ENCODE data around the gene ZSCAN5A.
"Not testable (repeated sequence)": the region's sequence is repeated elsewhere in the genome, so short reads cannot be mapped to it uniquely, and the experiment has no call there.

The ZSCAN5A gene

GRCh38 chr19:56315077-56315828, 614 bp upstream of the ZSCAN5A start:
- DNase-seq (ENCODE audit: low read depth in 2 of 2, low spot score in 1 of 2), result peak; percentile 77 to 87

GRCh38 chr19:56314018-56314380, 640 bp downstream of the ZSCAN5A start:
- no peak for DNase-seq (ENCODE audit: low read depth in 2 of 2, low spot score in 1 of 2)

GRCh38 chr19:56312787-56313657, 1.6 kb downstream of the ZSCAN5A start:
- DNase-seq (ENCODE audit: low read depth in 2 of 2, low spot score in 1 of 2), result no peak

GRCh38 chr19:56312342-56312741, 2.3 kb downstream of the ZSCAN5A start:
- no peak for DNase-seq (ENCODE audit: low read depth in 2 of 2, low spot score in 1 of 2)

GRCh38 chr19:56310462-56310861, 4.2 kb downstream of the ZSCAN5A start:
- no peak for DNase-seq (ENCODE audit: low read depth in 2 of 2, low spot score in 1 of 2)

- no peak for DNase-seq (ENCODE audit: low read depth in 2 of 2, low spot score in 1 of 2)
These were observed 5.0 kb downstream of the ZSCAN5A start for GRCh38 chr19:56309511-56310185.

- DNase-seq (ENCODE audit: low read depth in 2 of 2, low spot score in 1 of 2), result no peak
These were observed 5.8 kb downstream of the ZSCAN5A start for GRCh38 chr19:56308792-56309191.

- not testable (repeated sequence) for DNase-seq (ENCODE audit: low read depth in 2 of 2, low spot score in 1 of 2)
These were observed 7.6 kb downstream of the ZSCAN5A start for GRCh38 chr19:56307062-56307461.

GRCh38 chr19:56306016-56306415, 8.6 kb downstream of the ZSCAN5A start:
- DNase-seq (ENCODE audit: low read depth in 2 of 2, low spot score in 1 of 2), result no peak

GRCh38 chr19:56304243-56304642, 10.4 kb downstream of the ZSCAN5A start:
- no peak for DNase-seq (ENCODE audit: low read depth in 2 of 2, low spot score in 1 of 2)

GRCh38 chr19:56301886-56302620, 12.6 kb downstream of the ZSCAN5A start:
- DNase-seq (ENCODE audit: low read depth in 2 of 2, low spot score in 1 of 2), result no peak

- no peak for DNase-seq (ENCODE audit: low read depth in 2 of 2, low spot score in 1 of 2)
These were observed 13.5 kb downstream of the ZSCAN5A start for GRCh38 chr19:56301155-56301554.

GRCh38 chr19:56299688-56300087, 15.0 kb downstream of the ZSCAN5A start:
- no peak for DNase-seq (ENCODE audit: low read depth in 2 of 2, low spot score in 1 of 2)

- DNase-seq (ENCODE audit: low read depth in 2 of 2, low spot score in 1 of 2), result no peak
These were observed 17.6 kb downstream of the ZSCAN5A start for GRCh38 chr19:56297010-56297409.

GRCh38 chr19:56295531-56296455, 18.8 kb downstream of the ZSCAN5A start:
- no peak for DNase-seq (ENCODE audit: low read depth in 2 of 2, low spot score in 1 of 2)

GRCh38 chr19:56294549-56294948, 20.1 kb downstream of the ZSCAN5A start:
- no peak for DNase-seq (ENCODE audit: low read depth in 2 of 2, low spot score in 1 of 2)

GRCh38 chr19:56291867-56292266, 22.8 kb downstream of the ZSCAN5A start:
- no peak for DNase-seq (ENCODE audit: low read depth in 2 of 2, low spot score in 1 of 2)

- no peak for DNase-seq (ENCODE audit: low read depth in 2 of 2, low spot score in 1 of 2)
These were observed 24.5 kb downstream of the ZSCAN5A start for GRCh38 chr19:56290104-56290503.

- no peak for DNase-seq (ENCODE audit: low read depth in 2 of 2, low spot score in 1 of 2)
These were observed 29.9 kb downstream of the ZSCAN5A start for GRCh38 chr19:56284746-56285145.

GRCh38 chr19:56282809-56283208, 31.8 kb downstream of the ZSCAN5A start:
- no peak for DNase-seq (ENCODE audit: low read depth in 2 of 2, low spot score in 1 of 2)

All from stimulated activated CD8-positive, alpha-beta memory T cell treated with anti-CD3 and anti-CD28 coated beads, Interleukin-4, amount 100 ng/mL, for 4 hours (primary cell).